Measurements from ENCODE around the gene SLC12A9. TPM values are rescaled to one million over a fixed set of nuclear protein-coding genes. Genes with fewer than 3 reads are reported as not detected.

Gene SLC12A9
- total RNA-seq, 1 donor from 2014 or later, result 26.6 TPM

DNA sequence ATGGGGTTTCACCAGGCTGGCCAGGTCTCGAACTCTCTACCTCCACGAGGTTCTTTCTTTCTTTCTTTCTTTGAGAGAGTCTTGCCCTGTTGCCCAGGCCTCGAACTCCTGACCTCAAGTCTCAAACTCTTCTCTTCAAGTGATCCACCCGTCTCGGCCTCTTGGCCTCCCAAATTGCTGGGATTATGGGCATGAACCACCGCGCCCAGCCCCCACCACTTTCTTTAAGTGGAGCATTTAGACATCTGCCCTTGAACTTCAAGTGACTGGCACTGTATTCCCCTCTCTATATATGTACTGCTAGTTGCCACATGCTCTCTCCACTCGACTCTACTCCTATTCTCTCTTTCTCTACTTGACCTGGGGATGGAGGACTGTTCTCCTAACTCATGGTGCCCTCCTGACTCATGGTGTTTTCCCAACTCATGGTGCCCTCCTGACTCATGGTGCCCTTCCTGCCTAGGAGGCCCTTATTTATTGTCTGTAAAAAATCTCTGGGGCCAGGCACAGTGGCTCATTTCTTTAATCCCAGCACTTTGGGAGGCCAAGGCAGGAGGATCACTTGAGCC, 62.5 kb downstream of the SLC12A9 start:
- DNase-seq (ENCODE audit: low spot score), result no peak
- Mint-ChIP-seq H3K36me3 (ENCODE audit: low read depth) (no peaks in the 10 kb centered on the region), H3K4me1 (ENCODE audit: low read depth) (no peaks in the 10 kb centered on the region), H3K4me3 (ENCODE audit: unreplicated experiment) (no peak overlapping the region), H3K27ac (ENCODE audit: unreplicated experiment) (no peak overlapping the region), H3K27me3 (ENCODE audit: low read depth) (peaks cover 17% of the 10 kb centered on the region), H3K9me3 (ENCODE audit: low read depth) (no peaks in the 10 kb centered on the region)
- TF ChIP-seq CTCF (IDR thresholded peaks at IDR 0.05), result no peak

Small RNAs within 50 kb of the gene (microRNA-seq; reads per million reads assigned to microRNA genes)
- 1.7 reads per million for gene MIR6875 (ENCODE audit: borderline number of aligned reads)

Other genes with a start within 250 kb of the SLC12A9 start
- gene MOSPD3, start 240.2 kb upstream of the SLC12A9 start, total RNA-seq, result 13.9 to 17.5 TPM (median 17.3 TPM) in 3 replicates
- 0.87 to 2.1 TPM (median 1.8 TPM) in 3 replicates for gene TFR2, start 211.2 kb upstream of the SLC12A9 start, total RNA-seq
- not detected in 3 replicates for gene ACTL6B, start 196.3 kb upstream of the SLC12A9 start, total RNA-seq
- 191 to 204 TPM (median 202 TPM) in 3 replicates for gene GNB2, start 179.0 kb upstream of the SLC12A9 start, total RNA-seq
- gene GIGYF1, start 158.5 kb upstream of the SLC12A9 start, total RNA-seq, result 29.2 to 32.8 TPM (median 31.7 TPM) in 3 replicates
- 24.2 to 31.8 TPM (median 25.5 TPM) in 3 replicates for gene POP7, start 146.6 kb upstream of the SLC12A9 start, total RNA-seq
- not detected in 3 replicates for gene EPO, start 132.2 kb upstream of the SLC12A9 start, total RNA-seq
- not detected in 3 replicates for gene ZAN, start 119.1 kb upstream of the SLC12A9 start, total RNA-seq
- gene EPHB4, start 25.2 kb upstream of the SLC12A9 start, total RNA-seq, result 56.6 to 60.7 TPM (median 59.5 TPM) in 3 replicates
- gene TRIP6, start 14.7 kb downstream of the SLC12A9 start, total RNA-seq, result 91.6 to 104 TPM (median 98.4 TPM) in 3 replicates
- gene SRRT, start 22.4 kb downstream of the SLC12A9 start, total RNA-seq, result 104 to 138 TPM (median 105 TPM) in 3 replicates
- 4.1 to 5.0 TPM (median 4.3 TPM) in 3 replicates for gene UFSP1, start 37.0 kb downstream of the SLC12A9 start, total RNA-seq
- gene ACHE, start 43.2 kb downstream of the SLC12A9 start, total RNA-seq, result 1.4 to 2.9 TPM (median 2.6 TPM) in 3 replicates
- gene MUC3A, start 96.8 kb downstream of the SLC12A9 start, total RNA-seq, result not detected in 3 replicates
- gene MUC12, start 116.9 kb downstream of the SLC12A9 start, total RNA-seq, result not detected in 3 replicates
- gene MUC17, start 167.4 kb downstream of the SLC12A9 start, total RNA-seq, result not detected in 3 replicates
- 26.1 to 35.7 TPM (median 30.4 TPM) in 3 replicates for gene TRIM56, start 232.8 kb downstream of the SLC12A9 start, total RNA-seq